GM23248 (cell line): ENCODE measurements around the gene DTX1. TPM values are rescaled to one million over a fixed set of nuclear protein-coding genes. Genes with fewer than 3 reads are reported as not detected.

ENCODE experiments used
- DNase-seq: peaks from one replicate; pipeline ENCODE4 v3.0.0-alpha.2; 2015
- H2AFZ ChIP-seq: fragments of 200-600 bp; sonication (generic); 2 replicates; pipeline ENCODE4 v1.6.1; 2016; ENCODE audit warnings: antibody characterized with exemption
- H3F3A ChIP-seq: fragments of 200-600 bp; sonication (generic); 2 replicates; pipeline ENCODE4 v1.6.1; 2016; ENCODE audit warnings: mild to moderate bottlenecking, antibody characterized with exemption, mixed run types; ENCODE audit not compliant: insufficient read depth
- H3K27ac ChIP-seq: fragments of 200-600 bp; sonication (generic); 2 replicates; pipeline ENCODE4 v1.5.1; 2016; ENCODE audit warnings: mild to moderate bottlenecking
- H3K27me3 ChIP-seq: fragments of 200-600 bp; sonication (generic); replicated peaks from 2 replicates; pipeline ENCODE4 v1.6.1; 2016; ENCODE audit warnings: mild to moderate bottlenecking; ENCODE audit not compliant: insufficient read depth
- H3K36me3 ChIP-seq: fragments of 200-600 bp; sonication (generic); 2 replicates; pipeline ENCODE4 v1.6.1; 2016; ENCODE audit warnings: low read depth, mild to moderate bottlenecking
- H3K4me1 ChIP-seq: fragments of 200-600 bp; sonication (generic); 2 replicates; pipeline ENCODE4 v1.6.1; 2016; ENCODE audit warnings: mild to moderate bottlenecking; ENCODE audit not compliant: insufficient read depth
- H3K4me2 ChIP-seq: fragments of 200-600 bp; sonication (generic); one replicate; pipeline ENCODE4 v1.6.1; 2016; ENCODE audit warnings: mild to moderate bottlenecking; ENCODE audit not compliant: unreplicated experiment
- H3K4me3 ChIP-seq: fragments of 200-600 bp; sonication (generic); 2 replicates; pipeline ENCODE4 v1.5.1; 2016; ENCODE audit warnings: mild to moderate bottlenecking
- H3K79me2 ChIP-seq: fragments of 200-600 bp; sonication (generic); 2 replicates; pipeline ENCODE4 v1.6.1; 2016; ENCODE audit warnings: mild to moderate bottlenecking; ENCODE audit not compliant: insufficient read depth
- H3K9ac ChIP-seq: fragments of 200-600 bp; sonication (generic); 2 replicates; pipeline ENCODE4 v1.6.1; 2016; ENCODE audit warnings: mild to moderate bottlenecking
- H3K9me2 ChIP-seq: fragments of 200-600 bp; sonication (generic); 2 replicates; pipeline ENCODE4 v1.6.1; 2016; ENCODE audit warnings: mixed run types, mild to moderate bottlenecking, moderate library complexity; ENCODE audit not compliant: insufficient read depth
- H3K9me3 ChIP-seq: fragments of 200-600 bp; sonication (generic); one replicate; pipeline ENCODE4 v1.6.1; 2017; ENCODE audit warnings: low read depth
- H4K20me1 ChIP-seq: fragments of 200-600 bp; sonication (generic); 2 replicates; pipeline ENCODE4 v1.6.0; 2016; ENCODE audit not compliant: insufficient read depth
- EZH2 ChIP-seq: fragments of 200-600 bp; sonication (generic); IDR thresholded peaks from 2 replicates; pipeline ENCODE4 v1.6.1; 2018; ENCODE audit warnings: antibody characterized with exemption, mild to moderate bottlenecking; ENCODE audit not compliant: insufficient read depth, poor library complexity, severe bottlenecking
- EZH2phosphoT487 ChIP-seq: fragments of 200-600 bp; sonication (generic); IDR thresholded peaks from 2 replicates; pipeline ENCODE4 v1.6.1; 2018; ENCODE audit warnings: antibody characterized with exemption, moderate library complexity, mild to moderate bottlenecking, low read depth; ENCODE audit not compliant: insufficient read depth
- WGBS, 2 experiments: methylation state at CpG; one replicate each; pipeline ENCODE4 v1.1.6; 2015 to 2017; ENCODE audit warnings: low lambda C conversion rate in 2 of 2, low coverage in 1 of 2; ENCODE audit errors: missing lambda C conversion rate in 2 of 2; 5-methylcytosine and 5-hydroxymethylcytosine counted together
- in situ Hi-C: fragments of 300-500 bp; cut with MboI; formaldehyde crosslinking; loops from 2 replicates; pipeline ENCODE4 v1.15.0; 2020
- polyA plus RNA-seq: library from polyadenylated mRNA; unstranded; fragments of >200 nt; fragmentation: Nextera tagmentation; extraction: Ambion mirVana; gene quantifications from 2 replicates; pipeline ENCODE4 v1.2.1, GENCODE V29; 2016
- total RNA-seq: library from RNA; depleted of rRNA; stranded (reverse); fragments of >200 nt; shearing (Covaris generic); gene quantifications from 2 replicates; pipeline ENCODE4 v1.2.3, GENCODE V29; 2014

The DTX1 gene
- total and polyA plus RNA-seq, 2 experiments from 2014 or later, result not detected

GRCh38 chr12:113112043-113112899 lies 55.7 kb downstream of the DTX1 start:
- no peaks in the 10 kb centered on the region for H3K9me2 ChIP-seq
- H3K9ac ChIP-seq, result no peak overlapping the region
- no peaks in the 10 kb centered on the region for H4K20me1 ChIP-seq
- H3K27ac ChIP-seq, result no peak overlapping the region
- no peak overlapping the region for H2AFZ ChIP-seq
- no peak for DNase-seq
- no peak overlapping the region for H3K4me3 ChIP-seq
- in situ Hi-C loops, result no loop called here
- H3F3A ChIP-seq, result no peaks in the 10 kb centered on the region
- H3K27me3 ChIP-seq, result no peaks in the 10 kb centered on the region; the same call in none of the 2 replicates
- H3K36me3 ChIP-seq, result no peaks in the 10 kb centered on the region
- no peak for TF ChIP-seq EZH2phosphoT487
- TF ChIP-seq EZH2, result no peak
- no peaks in the 10 kb centered on the region for H3K79me2 ChIP-seq
- no peaks in the 10 kb centered on the region for H3K4me1 ChIP-seq
- H3K4me2 ChIP-seq, result no peak overlapping the region
- H3K9me3 ChIP-seq, result no peaks in the 10 kb centered on the region
- 58 to 61% methylated on average over 34 to 39 of the region's 39 CpGs for WGBS, 2 experiments

- Histone ChIP-seq H3K9me2 (no peaks in the 10 kb centered on the region), H3K27ac (no peak overlapping the region), H3F3A (no peaks in the 10 kb centered on the region), H3K4me1 (no peaks in the 10 kb centered on the region), H3K9me3 (no peaks in the 10 kb centered on the region), H3K79me2 (no peaks in the 10 kb centered on the region), H3K4me3 (no peak overlapping the region), H2AFZ (no peak overlapping the region), H3K4me2 (no peak overlapping the region), H3K27me3 (no peaks in the 10 kb centered on the region; the same call in none of the 2 replicates), H4K20me1 (no peaks in the 10 kb centered on the region), H3K9ac (no peak overlapping the region), H3K36me3 (no peaks in the 10 kb centered on the region)
- TF ChIP-seq EZH2, result no peak
- TF ChIP-seq EZH2phosphoT487, result no peak
- in situ Hi-C loops, result no loop called here
- DNase-seq, result no peak
- WGBS, 2 experiments, result 55 to 60% methylated on average over 2 of the region's 2 CpGs
Measured at GRCh38 chr12:113113397-113113796, 56.9 kb downstream of the DTX1 start.

- Histone ChIP-seq H3K9me2 (no peaks in the 10 kb centered on the region), H3K36me3 (no peaks in the 10 kb centered on the region), H3K27me3 (no peaks in the 10 kb centered on the region; the same call in none of the 2 replicates), H3F3A (no peaks in the 10 kb centered on the region), H3K9ac (no peak overlapping the region), H3K4me1 (no peaks in the 10 kb centered on the region), H3K9me3 (no peaks in the 10 kb centered on the region), H3K4me2 (no peak overlapping the region), H3K4me3 (no peak overlapping the region), H3K79me2 (no peaks in the 10 kb centered on the region), H2AFZ (no peak overlapping the region), H4K20me1 (no peaks in the 10 kb centered on the region), H3K27ac (no peak overlapping the region)
- in situ Hi-C loops, result no loop called here
- no peak for DNase-seq
- TF ChIP-seq EZH2 (no peak), EZH2phosphoT487 (no peak)
- WGBS, 2 experiments, result 68 to 74% methylated on average over 12 to 17 of the region's 19 CpGs
Measured at GRCh38 chr12:113114447-113115178, 58.1 kb downstream of the DTX1 start.

GRCh38 chr12:113115455-113116126 lies 59.1 kb downstream of the DTX1 start:
- Histone ChIP-seq H3K9ac (no peak overlapping the region), H3K27ac (no peak overlapping the region), H2AFZ (no peak overlapping the region), H3K9me3 (no peaks in the 10 kb centered on the region), H3K4me3 (no peak overlapping the region), H3K4me2 (no peak overlapping the region), H3K27me3 (no peaks in the 10 kb centered on the region; the same call in none of the 2 replicates), H3K79me2 (no peaks in the 10 kb centered on the region), H3F3A (no peaks in the 10 kb centered on the region), H3K4me1 (no peaks in the 10 kb centered on the region), H3K9me2 (no peaks in the 10 kb centered on the region), H4K20me1 (no peaks in the 10 kb centered on the region), H3K36me3 (no peaks in the 10 kb centered on the region)
- WGBS, 2 experiments, result 77 to 79% methylated on average over 21 to 22 of the region's 22 CpGs
- in situ Hi-C loops, result no loop called here
- no peak for DNase-seq
- TF ChIP-seq EZH2 (no peak), EZH2phosphoT487 (no peak)
